OCI-LY7 (cell line): ENCODE data around the gene GNG11. TPM values are rescaled to one million over a fixed set of nuclear protein-coding genes. Genes with fewer than 3 reads are reported as not detected.
A peak's percentile ranks its signal among the peaks of the same experiment; 100 is the strongest.

ENCODE experiments used
- Bru-seq: library from RNA; stranded (reverse); fragments of 400-500 nt; gene quantifications from one replicate; lab custom pipeline; 2021; lab: Mats Ljungman, UMichigan
- BruChase-seq, 2 experiments: library from RNA; stranded (reverse); fragments of 400-500 nt; gene quantifications; one replicate each; lab custom pipeline; 2021; lab: Mats Ljungman, UMichigan
- BruUV-seq: library from RNA; stranded (reverse); fragments of 400-500 nt; replicated peaks from 2 replicates; lab custom pipeline; 2021; lab: Mats Ljungman, UMichigan
- CTCF ChIA-PET: fragments of 300-600 bp; sonication (Branson Sonifier 250); formaldehyde crosslinking; loops from one replicate; lab custom pipeline; 2022; ENCODE audit warnings: antibody characterized with exemption; ENCODE audit not compliant: unreplicated experiment; lab: Charles Lee
- POLR2A ChIA-PET: fragments of 300-600 bp; sonication (Branson Sonifier 250); formaldehyde crosslinking; loops from one replicate; lab custom pipeline; 2022; ENCODE audit warnings: antibody characterized with exemption; lab: Charles Lee
- DNase-seq: peaks from one replicate; pipeline ENCODE4 v3.0.0-alpha.2; 2015; ENCODE audit warnings: low spot score
- H2AFZ ChIP-seq: fragments of 200-600 bp; sonication (generic), shearing (Covaris generic); 2 replicates; pipeline ENCODE4 v1.6.1; 2014; ENCODE audit warnings: mild to moderate bottlenecking, antibody characterized with exemption, low read length, moderate library complexity
- H3K27ac ChIP-seq: fragments of 200-600 bp; sonication (generic); 2 replicates; pipeline ENCODE4 v1.5.1; 2014; ENCODE audit warnings: mixed run types, low read depth, mild to moderate bottlenecking, moderate library complexity, low read length, inconsistent platforms; ENCODE audit not compliant: poor library complexity, severe bottlenecking
- H3K36me3 ChIP-seq: fragments of 200-600 bp; sonication (generic); 2 replicates; pipeline ENCODE4 v1.6.1; 2014; ENCODE audit warnings: mild to moderate bottlenecking, antibody characterized with exemption, low read length, moderate library complexity, mixed read lengths; ENCODE audit not compliant: insufficient read depth
- H3K4me1 ChIP-seq: fragments of 200-600 bp; sonication (generic); 2 replicates; pipeline ENCODE4 v1.5.1; 2014; ENCODE audit warnings: mild to moderate bottlenecking, low read length; ENCODE audit not compliant: insufficient read depth, poor library complexity, severe bottlenecking
- H3K4me2 ChIP-seq: fragments of 200-600 bp; sonication (generic); 2 replicates; pipeline ENCODE4 v1.6.1; 2014; ENCODE audit warnings: mild to moderate bottlenecking, low read length
- H3K4me3 ChIP-seq: fragments of 200-600 bp; sonication (generic); 2 replicates; pipeline ENCODE4 v1.5.1; 2014; ENCODE audit warnings: mild to moderate bottlenecking, low read depth, low read length; ENCODE audit not compliant: poor library complexity, severe bottlenecking
- H3K79me2 ChIP-seq: fragments of 200-600 bp; sonication (generic); 2 replicates; pipeline ENCODE4 v1.6.1; 2016; ENCODE audit warnings: low read depth, mild to moderate bottlenecking, low read length, moderate library complexity, mixed read lengths; ENCODE audit not compliant: insufficient read depth
- H3K9me2 ChIP-seq: fragments of 200-600 bp; sonication (generic); 2 replicates; pipeline ENCODE4 v1.6.1; 2016; ENCODE audit warnings: mild to moderate bottlenecking, low read length, mixed read lengths; ENCODE audit not compliant: insufficient read depth
- H3K9me3 ChIP-seq: fragments of 200-600 bp; sonication (generic); 2 replicates; pipeline ENCODE4 v1.6.1; 2014; ENCODE audit warnings: mild to moderate bottlenecking, mixed run types, low read length, mixed read lengths
- H4K20me1 ChIP-seq: fragments of 200-600 bp; sonication (generic); 2 replicates; pipeline ENCODE4 v1.6.1; 2014; ENCODE audit warnings: mild to moderate bottlenecking, antibody characterized with exemption, low read length, moderate library complexity, mixed read lengths; ENCODE audit not compliant: insufficient read depth
- CTCF ChIP-seq: fragments of 200-600 bp; sonication (generic); conservative IDR thresholded peaks from 2 replicates; pipeline ENCODE4 v1.5.1; 2014; ENCODE audit warnings: mild to moderate bottlenecking, antibody characterized with exemption, low read length, moderate library complexity, mixed read lengths
- EZH2phosphoT487 ChIP-seq: fragments of 200-600 bp; sonication (generic); IDR thresholded peaks from 2 replicates; pipeline ENCODE4 v1.6.1; 2018; ENCODE audit warnings: low read depth, borderline replicate concordance, mild to moderate bottlenecking, mixed run types, antibody characterized with exemption, low read length, moderate library complexity, mixed read lengths
- intact Hi-C: fragments of 100-400 bp; cut with micrococcal nuclease; formaldehyde crosslinking; loops from one replicate; pipeline ENCODE4 v1.10.0; 2022; ENCODE audit not compliant: unreplicated experiment
- long read RNA-seq: library from polyadenylated mRNA; stranded (forward); transcript quantifications from one replicate; pipeline ENCODE4 v2.0.0, GENCODE V29; 2022
- total RNA-seq, 2 experiments: library from RNA; depleted of rRNA in 1 of 2; stranded (reverse); fragments of >200 nt in 1 of 2; shearing (Covaris generic) in 1 of 2; gene quantifications; 2 replicates each; pipeline ENCODE4 v1.2.3, GENCODE V29; 2014 to 2022

Gene GNG11
- total RNA-seq (2014; rRNA removed; shearing (Covaris generic)), result 0.82 and 1.4 TPM in 2 replicates
- 1.2 TPM in 2 replicates for total RNA-seq (2022)
- percentile 47 among the genes with signal in this experiment for Bru-seq, nascent RNA
- percentile 39 among the genes with signal in this experiment for BruChase-seq, experiment 1, labeled RNA remaining after a 6-hour chase
- BruChase-seq, experiment 2, labeled RNA remaining after a 2-hour chase, result percentile 36 among the genes with signal in this experiment
- long read RNA-seq, transcript GNG11-201 (2 exons, 3,055 nt), result major isoform, 6 of 6 reads
- long read RNA-seq, partial matches to known transcripts, result 0 of 6 reads
- long read RNA-seq, other reads (novel, unspliced or antisense), result 0 of 6 reads

- H3K4me2 ChIP-seq, result peak within 1 kb of the TSS; percentile 68
- intact Hi-C loops, result no loop called here
- no peaks in the 10 kb centered on the region for H3K9me3 ChIP-seq
- H4K20me1 ChIP-seq, result no peaks in the 10 kb centered on the region
- H2AFZ ChIP-seq, result peak within 1 kb of the TSS; percentile 72
- POLR2A ChIA-PET, result interaction anchor here (0.5 to 1.5 kb wide), 13 partner anchors 10 to 498 kb away, joined by 3 to 7 read pairs (median 3); no protein-coding TSS in a partner anchor
- H3K79me2 ChIP-seq, result no peaks in the 10 kb centered on the region
- H3K4me1 ChIP-seq, result peaks cover 14% of the 10 kb centered on the region
- no peaks in the 10 kb centered on the region for H3K36me3 ChIP-seq
- no peak within 1 kb of the TSS for H3K27ac ChIP-seq
- CTCF ChIA-PET, result interaction anchor here (1.5 kb wide), 1 partner anchor 165 kb away, joined by 10 read pairs; no protein-coding TSS in a partner anchor
- H3K9me2 ChIP-seq, result no peaks in the 10 kb centered on the region
- TF ChIP-seq CTCF, result 0 out of 2 replicates have a peak, but pooled peaks have one; percentile 15
- no peak for TF ChIP-seq EZH2phosphoT487
- peak; percentile 57 for DNase-seq
- peak within 1 kb of the TSS; percentile 68 for H3K4me3 ChIP-seq
- BruUV-seq, result TSS peak; percentile 73
Measured at GRCh38 chr7:93921607-93922566, at the start of gene GNG11. Gene GNG11 (plus strand): TSS chr7:93921735. CDS start chr7:93922138, 403 bp downstream.

- H3K9me2 ChIP-seq, result no peaks in the 10 kb centered on the region
- H3K9me3 ChIP-seq, result no peaks in the 10 kb centered on the region
- H3K4me2 ChIP-seq, result no peak overlapping the region
- H3K27ac ChIP-seq, result no peak overlapping the region
- BruUV-seq, result no TSS peak
- H3K4me1 ChIP-seq, result no peaks in the 10 kb centered on the region
- POLR2A ChIA-PET, result no interaction called here
- intact Hi-C loops, result no loop called here
- no peaks in the 10 kb centered on the region for H3K79me2 ChIP-seq
- H2AFZ ChIP-seq, result no peak overlapping the region
- H4K20me1 ChIP-seq, result no peaks in the 10 kb centered on the region
- no peak for DNase-seq
- CTCF ChIA-PET, result no interaction called here
- TF ChIP-seq EZH2phosphoT487, result no peak
- TF ChIP-seq CTCF, result no peak
- no peak overlapping the region for H3K4me3 ChIP-seq
- no peaks in the 10 kb centered on the region for H3K36me3 ChIP-seq
Measured at GRCh38 chr7:93873998-93874574, 47.4 kb upstream of the GNG11 start.
